Measurements from ENCODE around the gene POLR2L. TPM values are rescaled to one million over a fixed set of nuclear protein-coding genes. Genes with fewer than 3 reads are reported as not detected.

POLR2L gene
- polyA plus RNA-seq, 4 donors = 75.4 to 128 (median 87.2) TPM

DNA sequence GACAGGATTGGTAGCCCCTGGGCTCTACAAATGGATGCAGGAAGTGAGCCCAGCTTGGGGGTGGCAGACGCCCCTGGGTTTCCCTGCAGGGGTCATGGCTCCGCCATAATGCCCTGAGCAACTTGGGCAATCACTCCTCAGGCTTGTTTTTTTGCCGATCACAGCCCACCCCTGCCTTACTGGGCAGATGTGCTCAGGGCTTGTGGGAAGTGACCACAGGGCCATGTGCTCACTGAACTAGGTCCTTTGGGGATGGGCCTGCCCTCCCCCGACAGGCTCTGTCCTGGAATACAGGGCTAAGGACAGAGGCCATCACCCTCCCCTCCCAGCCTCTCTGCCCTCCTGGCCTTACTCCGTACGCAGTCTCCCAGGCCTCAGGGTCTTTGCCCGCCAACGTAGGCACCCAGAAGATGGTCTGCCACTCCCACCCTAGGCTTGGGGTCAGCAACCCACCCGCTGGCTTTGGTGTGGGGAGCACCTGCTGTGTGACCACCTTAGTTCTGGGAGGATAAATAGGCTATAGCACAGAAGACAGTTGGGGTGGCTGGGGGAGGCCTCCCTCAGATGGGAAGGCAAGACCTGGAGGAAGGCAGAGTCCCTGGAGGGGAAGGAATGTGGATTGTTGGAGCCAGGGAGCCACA lies 28.8 kb downstream of the POLR2L start:
- DNase-seq (ENCODE audit: low read depth in 4 of 4, low spot score in 3 of 4) = no peak

DNA sequence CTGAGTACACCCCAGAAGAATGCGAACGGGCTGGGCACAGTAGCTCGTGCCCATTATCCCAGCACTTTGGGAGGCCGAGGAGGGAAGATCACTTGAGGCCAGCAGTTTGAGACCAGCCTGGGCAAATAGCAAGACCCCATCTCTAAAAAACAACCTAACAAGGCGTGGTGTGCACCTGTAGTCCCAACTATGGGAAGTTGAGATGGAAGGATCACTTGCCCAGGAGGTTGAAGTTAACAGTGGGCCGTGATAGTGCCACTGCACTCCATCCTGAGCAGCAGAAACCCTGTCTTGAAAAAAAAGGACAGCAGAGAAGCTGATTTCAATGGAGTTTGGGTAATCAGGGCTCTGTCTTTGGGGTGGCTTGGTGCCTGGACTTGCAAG lies 29.3 kb downstream of the POLR2L start:
- DNase-seq (ENCODE audit: low read depth in 4 of 4, low spot score in 3 of 4) = no peak

DNA sequence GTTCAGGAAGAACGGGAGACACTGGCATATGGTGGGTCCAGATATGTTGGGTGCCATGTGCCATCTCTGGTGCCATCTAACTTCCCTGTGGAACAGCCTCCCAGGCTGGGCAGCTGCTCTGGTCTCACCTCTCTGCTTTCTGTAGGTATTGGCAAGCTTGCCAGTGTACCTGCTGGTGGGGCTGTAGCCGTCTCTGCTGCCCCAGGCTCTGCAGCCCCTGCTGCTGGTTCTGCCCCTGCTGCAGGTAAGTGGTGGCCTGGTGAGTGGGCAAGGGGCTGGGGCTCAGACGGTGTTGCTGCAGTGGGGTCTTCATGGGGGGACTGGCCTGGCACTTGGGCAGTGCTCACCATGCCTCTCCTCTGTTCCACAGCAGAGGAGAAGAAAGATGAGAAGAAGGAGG lies 29.9 kb downstream of the POLR2L start:
- no peak for DNase-seq (ENCODE audit: low read depth in 4 of 4, low spot score in 3 of 4)

DNA sequence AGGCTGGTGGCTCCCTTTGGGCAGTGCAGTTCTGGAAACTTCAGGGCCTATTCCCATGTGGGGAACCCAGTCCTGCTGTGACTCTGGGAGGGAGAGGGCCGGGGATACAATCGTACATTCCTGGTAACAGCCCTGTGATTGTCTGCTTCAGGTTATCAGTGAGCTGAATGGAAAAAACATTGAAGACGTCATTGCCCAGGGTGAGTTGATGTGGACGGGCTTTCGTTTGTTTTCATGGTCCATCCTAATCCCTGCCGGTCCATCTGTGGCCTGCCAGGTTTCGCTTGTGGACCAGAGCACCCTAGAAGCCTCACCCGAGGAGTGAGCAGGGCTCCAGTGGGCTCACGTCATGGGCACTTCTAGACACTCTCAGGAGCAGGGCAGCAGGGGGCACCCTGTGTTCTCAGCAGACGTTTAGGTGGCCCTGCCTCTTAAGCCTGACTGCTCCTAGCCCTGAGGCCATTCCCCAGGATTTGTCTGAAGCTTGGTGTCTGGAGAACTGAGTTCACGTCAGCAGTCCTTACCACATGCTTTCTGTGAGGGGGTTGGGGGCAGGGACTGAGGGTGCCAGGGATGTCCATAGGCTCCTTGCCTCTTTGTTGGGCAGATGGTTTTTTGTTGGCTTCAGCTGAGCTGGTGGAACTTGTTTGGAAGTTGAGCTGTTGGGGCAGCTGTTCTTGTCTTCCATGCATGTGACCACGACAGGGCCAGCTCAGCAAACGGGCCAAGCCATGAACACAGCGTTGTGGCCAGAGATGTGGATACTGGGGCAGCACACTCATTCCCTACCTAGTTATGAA lies 30.7 kb downstream of the POLR2L start:
- DNase-seq (ENCODE audit: low read depth in 4 of 4, low spot score in 3 of 4) = no peak

DNA sequence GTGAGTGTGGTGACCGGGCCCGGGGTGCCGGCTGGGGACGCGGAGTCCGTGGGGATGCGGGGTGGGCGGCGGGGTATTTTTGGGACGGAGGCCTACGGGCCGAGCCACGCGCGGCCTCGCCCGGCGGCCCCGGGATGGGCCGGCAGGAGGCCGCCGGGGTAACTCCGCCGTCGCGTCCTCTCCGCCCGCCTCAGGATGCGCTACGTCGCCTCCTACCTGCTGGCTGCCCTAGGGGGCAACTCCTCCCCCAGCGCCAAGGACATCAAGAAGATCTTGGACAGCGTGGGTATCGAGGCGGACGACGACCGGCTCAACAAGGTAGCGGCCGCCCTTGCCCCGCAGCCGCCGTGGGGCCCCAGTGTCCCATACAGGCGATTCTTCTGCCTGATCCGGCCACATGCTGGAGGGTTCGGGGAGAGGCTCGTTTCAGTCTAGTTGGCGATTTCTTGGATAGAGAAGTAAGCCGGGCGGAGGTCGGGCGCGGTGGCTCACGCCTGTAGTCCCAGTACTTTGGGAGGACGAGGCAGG lies 32.2 kb downstream of the POLR2L start:
- no peak for DNase-seq (ENCODE audit: low read depth in 4 of 4, low spot score in 3 of 4)

DNA sequence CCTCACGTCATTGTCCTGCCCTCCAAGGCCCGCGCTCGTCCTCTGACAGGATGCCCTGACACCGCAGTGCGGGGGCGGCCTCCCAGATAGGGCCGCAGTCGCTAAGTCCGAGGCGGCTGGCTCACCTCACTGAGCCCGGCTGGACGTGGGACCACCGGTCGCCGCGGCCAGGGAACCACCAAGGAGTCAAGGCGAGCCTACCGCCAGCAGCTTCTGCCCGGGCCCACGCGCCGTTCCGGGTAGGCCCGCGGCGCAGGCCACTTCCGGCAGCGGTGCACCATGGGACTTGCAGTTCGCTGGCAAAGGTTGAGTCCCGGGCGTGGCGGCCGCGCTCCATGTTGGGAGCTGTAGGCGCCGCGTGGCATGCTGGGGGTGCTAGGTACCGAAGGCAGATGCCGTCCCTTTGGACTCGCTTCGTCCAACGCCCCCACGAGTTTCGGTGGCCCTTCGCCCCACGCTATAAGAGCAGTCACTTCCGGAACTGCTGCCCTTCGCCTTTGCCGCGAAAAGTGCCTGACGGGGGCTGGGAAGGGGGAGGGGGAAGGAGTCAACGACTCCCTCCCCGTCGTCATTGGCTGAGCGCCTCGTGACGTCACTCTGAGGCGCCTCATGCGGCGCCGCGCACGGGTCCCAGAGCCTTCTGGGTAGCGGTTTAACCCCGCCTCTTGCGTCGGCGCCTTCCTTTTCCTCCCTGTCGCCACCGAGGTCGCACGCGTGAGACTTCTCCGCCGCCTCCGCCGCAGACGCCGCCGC lies 32.9 kb downstream of the POLR2L start, which contains the start of gene RPLP2:
Gene RPLP2, plus strand, starts transcription at position 681 of the 753 bp plus-strand sequence. CDS start 268 bp downstream, outside the sequence.
- DNase-seq (ENCODE audit: low read depth in 4 of 4, low spot score in 3 of 4) = peak; percentile 96 to 99 (median 96)

DNA sequence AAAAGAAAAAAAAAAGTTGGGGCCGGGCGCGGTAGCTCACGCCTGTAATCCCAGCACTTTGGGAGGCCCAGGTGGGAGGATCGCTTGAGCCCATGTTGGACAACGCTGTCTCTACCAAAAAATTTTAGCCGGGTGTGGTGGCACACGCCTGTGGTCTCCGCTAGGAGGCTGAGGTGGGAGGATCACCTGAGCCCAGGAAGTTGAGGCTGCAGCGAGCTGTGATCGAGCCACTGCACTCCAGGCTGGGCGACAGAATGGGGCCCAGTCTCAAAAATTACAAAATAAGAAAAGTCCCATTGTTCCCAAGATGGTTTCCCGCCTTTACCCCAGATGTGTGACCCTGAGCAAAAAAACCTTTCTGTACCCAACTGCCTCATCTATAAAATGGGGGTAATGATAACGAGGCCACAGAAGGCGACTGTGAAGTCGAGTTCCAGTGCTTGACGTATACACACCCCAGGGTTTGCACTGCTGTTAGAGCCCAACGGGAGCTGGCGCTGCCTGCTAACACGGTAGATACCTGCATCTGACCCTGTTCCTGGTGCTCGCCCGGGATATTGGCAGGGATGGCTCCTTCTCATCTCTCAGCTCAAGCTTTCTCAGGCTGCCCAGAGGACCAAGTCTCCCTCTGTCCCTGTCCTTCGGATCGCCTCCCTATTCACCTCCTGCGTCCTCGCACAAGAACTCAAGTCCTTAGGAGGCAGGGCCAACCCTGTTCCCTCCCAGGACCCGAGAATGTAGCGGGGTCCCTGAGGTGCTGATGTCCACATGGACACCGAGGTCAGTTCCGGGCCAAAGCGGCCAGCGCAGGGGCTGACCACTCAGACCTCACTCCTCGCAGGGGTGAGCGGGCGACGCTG lies 33.7 kb downstream of the POLR2L start:
- DNase-seq (ENCODE audit: low read depth in 4 of 4, low spot score in 3 of 4) = no peak

DNA sequence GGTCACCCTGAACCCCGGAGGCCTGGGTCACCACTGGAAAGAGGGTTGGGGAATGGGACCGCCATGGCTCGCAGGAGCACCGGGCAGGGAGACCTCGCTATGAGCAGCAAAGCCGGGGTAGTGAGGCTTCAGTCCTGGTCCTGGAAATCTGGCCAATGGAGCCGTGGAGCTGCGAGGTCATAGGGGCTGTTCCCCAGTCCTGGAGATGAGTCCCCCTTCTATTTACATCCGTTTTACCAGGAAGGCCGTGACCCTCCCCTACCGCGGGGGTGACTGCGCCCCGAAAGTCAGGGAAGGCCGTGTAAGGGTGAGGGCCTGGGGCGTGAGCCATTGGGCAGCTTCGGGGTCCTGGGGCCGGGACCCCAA lies 37.7 kb downstream of the POLR2L start:
- no peak for DNase-seq (ENCODE audit: low read depth in 4 of 4, low spot score in 3 of 4)

DNA sequence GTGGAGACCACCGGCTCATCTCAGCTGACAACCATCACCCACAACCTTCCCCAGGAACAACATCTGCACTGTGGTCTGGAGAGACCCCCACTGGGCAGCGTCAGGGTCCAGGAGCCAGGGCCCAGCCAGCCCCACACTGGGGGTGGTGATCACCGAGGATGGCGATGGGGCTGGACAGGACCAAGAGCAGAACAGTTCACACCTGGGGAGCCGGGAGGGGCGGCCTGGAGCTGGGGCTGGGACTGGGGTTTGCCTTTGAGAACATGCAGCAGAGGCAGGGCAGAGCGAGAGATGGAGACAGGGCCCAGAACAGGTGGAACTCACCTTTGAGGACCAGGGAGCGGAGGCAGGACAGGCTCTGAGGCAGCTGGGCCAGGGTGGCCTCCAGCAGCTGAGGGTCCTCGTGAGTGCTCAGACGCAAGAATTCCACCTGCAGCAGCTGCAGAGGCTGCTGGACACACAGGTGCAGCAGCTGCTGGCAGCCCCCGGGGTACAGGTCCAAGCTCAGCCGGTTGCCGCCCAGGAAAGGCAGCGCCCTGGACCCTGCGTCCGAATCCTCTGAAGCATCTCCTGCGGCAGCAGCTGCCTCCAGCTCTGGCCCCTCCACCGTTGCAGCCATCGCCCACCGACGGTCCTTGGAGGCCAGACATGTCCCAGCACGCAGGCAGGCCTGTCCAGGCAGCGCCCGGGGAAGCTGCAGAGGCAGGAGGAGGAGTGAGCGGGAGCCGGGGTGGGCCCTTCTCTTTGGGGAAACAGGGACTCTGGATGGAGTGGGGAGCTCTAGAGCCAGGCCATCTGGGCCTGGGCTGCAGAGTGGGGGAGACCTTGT lies 38.3 kb downstream of the POLR2L start:
- no peak for DNase-seq (ENCODE audit: low read depth in 4 of 4, low spot score in 3 of 4)

DNA sequence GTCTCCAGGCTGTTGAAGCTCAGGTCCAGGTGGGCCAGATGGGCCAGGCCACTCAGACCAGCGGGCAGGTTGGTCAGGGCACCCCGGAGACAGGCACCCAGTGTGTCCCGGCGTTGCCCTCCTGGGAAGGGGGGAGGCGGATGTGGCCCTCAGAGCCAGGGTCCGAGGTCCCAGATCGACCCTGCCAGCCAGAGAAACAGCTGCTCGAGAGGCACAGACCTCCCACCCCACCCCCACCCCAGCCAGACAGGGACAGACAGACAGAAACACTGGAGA lies 38.9 kb downstream of the POLR2L start:
- no peak for DNase-seq (ENCODE audit: low read depth in 4 of 4, low spot score in 3 of 4)

DNA sequence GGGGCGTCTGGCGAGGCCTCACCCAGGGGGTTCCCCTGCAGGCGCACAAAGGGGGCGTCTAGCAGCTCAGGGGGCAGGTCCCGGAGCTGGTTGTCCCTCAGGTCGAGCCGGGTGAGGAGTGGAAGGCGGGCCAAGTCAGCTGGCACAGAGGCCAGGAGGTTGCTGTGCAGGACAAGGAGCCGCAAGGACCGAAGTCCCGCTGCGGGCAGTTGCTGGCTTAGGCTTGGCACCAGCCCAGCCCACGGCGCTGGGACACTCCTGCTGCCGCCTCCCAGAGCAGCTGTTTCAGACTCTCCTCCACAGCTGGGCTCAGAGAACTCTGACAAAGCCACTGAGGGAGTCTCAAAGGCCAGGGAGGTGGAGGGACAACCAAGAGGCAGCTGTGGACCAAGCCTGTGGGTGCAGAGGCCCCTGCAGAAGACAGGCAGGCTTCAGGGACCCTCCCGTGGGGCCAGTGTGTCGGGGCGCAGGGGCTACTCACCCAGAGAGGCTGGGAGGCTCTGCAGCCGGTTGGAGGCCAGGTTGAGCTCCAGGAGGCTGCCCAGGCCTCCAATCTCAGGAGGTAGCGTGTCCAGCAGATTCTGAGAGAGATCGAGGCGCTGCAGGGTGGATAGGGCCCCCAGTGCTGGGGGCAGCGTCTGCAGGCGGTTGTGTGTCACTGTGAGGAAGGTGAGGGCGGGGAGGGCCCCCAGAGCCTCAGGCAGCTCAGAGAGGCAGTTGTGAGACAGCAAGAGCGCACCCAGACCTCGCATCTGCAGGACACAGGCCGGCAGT lies 39.4 kb downstream of the POLR2L start:
- no peak for DNase-seq (ENCODE audit: low read depth in 4 of 4, low spot score in 3 of 4)

DNA sequence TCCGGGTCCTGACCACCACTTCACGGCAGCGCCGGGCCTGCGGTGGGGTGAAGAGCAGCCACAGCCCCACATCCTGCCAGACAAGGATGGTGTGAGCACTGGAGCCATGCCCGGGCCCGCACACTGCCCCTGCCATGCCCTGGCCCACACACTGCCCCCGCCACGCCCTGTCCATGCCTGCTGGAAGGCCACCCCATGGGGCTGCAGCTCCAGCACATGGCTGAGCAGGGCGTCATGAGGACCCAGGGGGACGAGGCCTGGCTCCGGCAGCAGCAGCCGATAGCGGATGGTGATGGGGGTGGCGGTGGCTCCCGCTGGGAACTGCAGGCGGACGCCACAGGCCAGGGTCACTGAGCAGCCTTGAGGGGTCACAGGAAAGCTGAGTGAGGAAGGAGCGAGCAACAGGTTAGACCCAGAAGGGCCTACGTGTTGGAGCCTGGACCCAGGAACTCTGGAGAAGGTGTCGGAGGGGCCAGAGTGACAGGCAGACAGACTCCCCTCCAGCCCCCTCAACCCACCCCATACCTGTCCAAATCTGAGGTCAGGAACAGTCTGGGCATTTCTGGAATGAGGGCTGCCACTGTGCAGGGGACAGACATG lies 40.2 kb downstream of the POLR2L start:
- no peak for DNase-seq (ENCODE audit: low read depth in 4 of 4, low spot score in 3 of 4)

DNA sequence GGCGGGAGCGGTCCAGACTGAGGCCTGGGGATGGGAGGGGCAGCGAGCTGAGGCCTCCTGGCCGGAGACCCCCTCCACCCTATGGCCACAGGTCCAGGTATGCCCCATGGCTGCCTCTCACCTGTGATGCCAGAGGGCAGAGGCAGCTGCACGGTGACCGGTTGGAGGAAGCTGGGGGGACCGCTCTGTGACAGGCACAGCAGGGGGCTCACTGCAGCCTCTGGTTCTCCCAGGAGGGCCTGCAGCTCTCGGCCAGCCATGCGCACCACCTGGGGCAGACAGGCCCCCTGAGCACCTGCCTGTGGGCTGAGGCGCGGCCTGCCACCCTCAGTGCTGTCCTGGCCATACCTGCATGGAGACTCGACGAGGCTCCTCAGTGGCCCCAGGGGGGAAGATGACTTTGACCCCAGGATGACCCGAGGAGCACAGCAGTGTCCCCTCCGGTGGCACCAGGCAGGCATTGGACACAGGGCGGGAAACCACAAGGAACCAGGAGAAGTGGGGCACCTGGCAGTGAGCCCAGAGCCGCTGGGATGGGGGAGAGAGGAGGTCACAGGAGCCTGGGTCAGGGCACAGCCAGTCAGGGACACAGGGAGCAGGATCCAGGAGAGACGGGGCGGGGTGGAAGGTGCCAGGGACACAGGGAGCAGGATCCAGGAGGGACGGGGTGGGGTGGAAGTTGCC lies 41.1 kb downstream of the POLR2L start:
- DNase-seq (ENCODE audit: low read depth in 4 of 4, low spot score in 3 of 4) = no peak

DNA sequence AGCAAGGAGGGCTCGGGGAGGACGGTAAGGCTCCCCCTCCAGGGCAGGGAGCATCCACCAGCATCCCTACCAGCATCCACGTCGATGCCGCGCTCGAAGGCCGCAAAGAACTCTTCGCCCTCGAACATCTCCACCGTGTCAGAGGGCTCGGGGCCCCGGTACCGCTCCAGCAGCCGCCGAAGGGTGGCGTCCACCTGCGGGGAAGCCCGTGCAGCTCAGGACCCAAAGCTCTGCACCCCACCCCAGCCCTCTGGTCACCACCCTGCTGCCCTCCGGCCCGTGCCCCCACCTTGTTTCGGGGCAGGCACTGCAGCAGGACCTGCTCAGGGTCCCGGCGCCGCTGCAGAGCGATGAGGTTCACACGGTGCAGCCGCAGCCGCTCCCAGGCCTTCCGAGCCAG lies 41.9 kb downstream of the POLR2L start:
- DNase-seq (ENCODE audit: low read depth in 4 of 4, low spot score in 3 of 4) = no peak

DNA sequence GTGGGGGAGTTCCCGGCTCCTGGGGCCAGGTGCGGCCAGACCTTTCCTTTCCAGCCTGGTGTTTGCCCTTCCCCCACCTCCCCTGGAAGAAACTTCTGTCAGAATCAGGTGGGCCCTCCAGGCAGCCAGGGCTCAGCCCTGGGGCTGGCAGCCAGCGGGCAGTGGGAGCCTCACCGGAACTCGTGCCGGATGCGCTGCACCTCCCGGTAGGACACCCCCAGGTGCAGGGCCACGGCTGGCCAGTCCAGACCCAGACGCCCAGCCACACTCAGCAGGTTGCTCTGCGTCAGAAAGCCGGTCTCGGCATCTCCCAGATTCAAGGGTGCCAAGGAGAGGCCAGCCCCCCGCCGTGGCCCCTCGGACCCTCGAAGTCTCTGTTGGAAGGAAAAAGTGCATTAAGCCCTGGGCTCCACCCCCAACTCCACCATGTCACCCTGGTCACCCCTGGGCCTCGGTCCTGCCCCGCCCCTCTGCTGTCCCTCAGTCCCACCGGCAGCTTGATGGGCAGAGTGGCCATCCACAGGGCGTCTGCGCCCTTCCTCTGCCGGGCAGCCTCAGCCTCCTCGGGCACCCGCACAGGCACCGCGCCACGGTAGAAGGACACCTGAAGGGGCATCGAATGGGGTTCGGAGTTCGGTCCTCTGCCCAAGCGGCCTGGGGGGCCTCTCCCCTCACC lies 42.5 kb downstream of the POLR2L start:
- no peak for DNase-seq (ENCODE audit: low read depth in 4 of 4, low spot score in 3 of 4)

DNA sequence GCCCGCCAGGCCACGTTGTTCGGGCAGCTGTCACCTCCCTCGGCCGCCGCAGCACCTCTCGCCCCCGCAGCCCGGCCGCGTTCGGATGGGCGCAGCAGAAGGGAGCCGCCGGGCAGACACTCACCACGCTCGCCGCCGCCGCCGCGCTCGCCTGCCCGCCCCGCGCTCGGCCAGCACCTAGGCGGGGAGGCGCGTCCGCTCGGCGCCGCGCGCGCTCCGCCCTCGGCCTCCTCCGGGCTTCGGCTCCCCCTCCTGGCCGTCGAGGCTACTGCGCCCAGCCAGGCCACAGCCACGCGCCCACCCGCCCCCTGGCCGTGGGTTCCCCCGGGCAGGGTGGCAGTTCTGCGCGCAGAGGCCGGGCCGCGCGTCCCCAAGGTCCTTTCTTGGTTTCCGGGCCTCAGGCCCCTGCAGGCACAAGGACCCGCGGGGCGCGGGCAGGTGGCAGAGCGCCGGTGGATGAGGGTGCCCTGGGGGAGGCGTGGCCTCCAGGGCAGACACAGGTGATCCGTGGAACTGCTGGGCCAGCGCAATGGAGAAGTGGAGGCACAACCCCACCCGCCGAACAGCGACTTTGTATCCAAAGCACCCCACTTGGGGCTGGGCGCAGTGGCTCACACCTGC lies 44.1 kb downstream of the POLR2L start, which contains the start of gene SLC25A22:
Gene SLC25A22, minus strand, starts transcription at position 189 of the 621 bp plus-strand sequence. CDS start 3,275 bp downstream, outside the sequence.
- peak in 1 of 4 donors; percentile 66 for DNase-seq (ENCODE audit: low read depth in 4 of 4, low spot score in 3 of 4)

Measured in left renal pelvis (tissue), 4 donors.